ENCODE results near the gene RCCD1.

DNA sequence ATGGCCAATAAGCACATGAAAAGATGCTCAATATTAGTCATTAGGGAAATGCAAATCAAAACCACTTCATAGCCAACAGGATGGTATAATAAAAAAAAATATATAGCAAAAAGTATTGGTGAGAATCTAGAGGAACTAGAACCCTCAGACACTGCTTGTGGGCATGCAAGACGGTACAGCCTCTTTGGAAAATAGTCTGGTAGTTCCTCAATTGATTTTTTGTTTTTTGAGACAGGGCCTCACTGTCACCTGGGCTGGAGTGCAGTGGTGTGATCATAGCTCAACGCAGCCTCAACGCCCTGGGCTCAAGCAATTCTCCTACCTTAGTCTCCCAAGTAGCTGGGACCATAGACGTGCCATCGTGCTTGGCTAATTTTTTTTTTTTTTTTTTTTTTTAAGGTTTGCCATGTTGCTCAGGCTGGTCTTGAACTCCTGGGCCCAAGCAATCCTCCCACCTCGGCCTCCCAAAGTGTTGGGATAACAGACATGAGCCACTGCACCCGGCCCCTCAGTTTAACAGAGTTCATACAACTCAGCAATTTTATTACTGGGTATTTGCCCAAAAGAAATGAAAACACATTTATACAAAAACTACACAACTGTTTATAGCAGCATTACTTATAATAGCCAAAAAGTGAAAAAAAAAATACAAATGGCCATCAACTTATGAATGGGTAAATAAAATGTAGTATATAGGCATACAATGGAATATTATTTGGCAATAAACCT, 34.5 kb downstream of the RCCD1 start:
- TF ChIP-seq, protein P1, sequence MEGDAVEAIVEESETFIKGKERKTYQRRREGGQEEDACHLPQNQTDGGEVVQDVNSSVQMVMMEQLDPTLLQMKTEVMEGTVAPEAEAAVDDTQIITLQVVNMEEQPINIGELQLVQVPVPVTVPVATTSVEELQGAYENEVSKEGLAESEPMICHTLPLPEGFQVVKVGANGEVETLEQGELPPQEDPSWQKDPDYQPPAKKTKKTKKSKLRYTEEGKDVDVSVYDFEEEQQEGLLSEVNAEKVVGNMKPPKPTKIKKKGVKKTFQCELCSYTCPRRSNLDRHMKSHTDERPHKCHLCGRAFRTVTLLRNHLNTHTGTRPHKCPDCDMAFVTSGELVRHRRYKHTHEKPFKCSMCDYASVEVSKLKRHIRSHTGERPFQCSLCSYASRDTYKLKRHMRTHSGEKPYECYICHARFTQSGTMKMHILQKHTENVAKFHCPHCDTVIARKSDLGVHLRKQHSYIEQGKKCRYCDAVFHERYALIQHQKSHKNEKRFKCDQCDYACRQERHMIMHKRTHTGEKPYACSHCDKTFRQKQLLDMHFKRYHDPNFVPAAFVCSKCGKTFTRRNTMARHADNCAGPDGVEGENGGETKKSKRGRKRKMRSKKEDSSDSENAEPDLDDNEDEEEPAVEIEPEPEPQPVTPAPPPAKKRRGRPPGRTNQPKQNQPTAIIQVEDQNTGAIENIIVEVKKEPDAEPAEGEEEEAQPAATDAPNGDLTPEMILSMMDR (conservative IDR thresholded peaks at IDR 0.05; ENCODE audit: low read depth, low read length) = no peak
- no peak for TF ChIP-seq EZH2 (IDR thresholded peaks at IDR 0.05; ENCODE audit: borderline replicate concordance, low read depth, low read length, poor library complexity, severe bottlenecking)

Measured in A673 (cell line).